Stimulated activated CD8-positive, alpha-beta memory T cell treated with anti-CD3 and anti-CD28 coated beads, Interleukin-4, amount 100 ng/mL, for 4 hours (primary cell): Measurements from ENCODE around the gene PTPRG.
"Not testable (repeated sequence)": the region's sequence is repeated elsewhere in the genome, so short reads cannot be mapped to it uniquely, and the experiment has no call there.

Experiments
- DNase-seq, 2 donors: peaks; one replicate each; pipeline ENCODE4 v3.0.0-alpha.2; 2020; ENCODE audit warnings: low read depth in 2 of 2, low spot score in 1 of 2

Gene PTPRG

DNA sequence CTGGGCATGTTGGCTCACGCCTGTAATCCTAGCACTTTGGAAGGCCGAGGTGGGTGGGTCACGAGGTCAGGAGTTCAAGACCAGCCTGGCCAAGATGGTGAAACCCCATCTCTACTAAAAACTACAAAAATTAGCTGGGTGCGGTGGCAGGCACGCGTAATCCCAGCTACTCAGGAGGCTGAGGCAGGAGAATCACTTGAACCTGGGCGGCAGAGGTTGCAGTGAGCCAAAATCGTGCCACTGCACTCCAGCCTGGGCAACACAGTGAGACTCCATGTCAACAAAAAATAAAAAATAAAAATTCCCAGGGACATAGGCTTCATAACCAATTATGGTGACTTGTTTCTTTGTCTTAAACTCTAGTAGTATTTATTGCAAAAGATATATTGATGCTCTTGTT lies 155.3 kb downstream of the PTPRG start:
- not testable (repeated sequence) for DNase-seq

GRCh38 chr3:61718565-61718964 lies 157.2 kb downstream of the PTPRG start:
- DNase-seq = no peak

- no peak for DNase-seq
Observed at GRCh38 chr3:61719278-61719977, 158.1 kb downstream of the PTPRG start.

DNA sequence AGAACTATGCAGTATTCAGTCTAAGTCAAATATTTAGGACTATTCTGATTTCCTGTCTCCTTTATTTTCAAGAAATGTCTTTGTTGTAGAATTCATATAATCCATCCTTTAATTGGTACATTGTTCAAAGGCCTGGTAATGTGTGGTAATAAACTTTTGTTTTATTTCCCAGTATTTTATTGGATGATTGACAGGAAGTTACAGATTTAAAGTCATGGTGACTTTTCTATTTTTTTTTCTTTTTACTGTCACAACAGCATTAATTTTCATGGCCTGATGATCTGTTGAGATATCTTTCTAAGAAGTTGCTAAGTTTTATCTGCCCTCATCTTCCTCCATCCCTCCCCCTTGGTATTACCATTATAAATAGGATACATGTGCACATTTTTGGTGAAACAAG lies 161.7 kb downstream of the PTPRG start:
- DNase-seq = no peak

DNA sequence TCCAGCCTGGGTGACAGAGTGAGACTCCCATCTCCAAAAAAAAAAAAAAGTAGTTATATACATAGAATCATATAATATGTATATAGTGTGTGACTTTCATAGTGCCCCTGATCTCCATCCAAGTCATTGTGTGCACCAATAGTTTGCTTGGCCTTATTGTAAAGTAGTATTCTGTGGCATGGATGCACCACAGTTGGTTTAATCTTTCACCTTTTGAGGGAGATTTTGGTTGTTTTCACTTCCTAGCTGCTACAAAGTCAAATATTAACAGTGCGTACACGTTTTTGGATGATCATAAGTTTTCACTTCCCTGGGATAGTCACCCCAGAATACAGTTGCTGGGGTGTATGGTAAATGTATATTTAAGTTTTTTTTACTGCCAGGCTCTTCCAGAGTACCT lies 162.8 kb downstream of the PTPRG start:
- DNase-seq = no peak

GRCh38 chr3:61724801-61725200 lies 163.4 kb downstream of the PTPRG start:
- no peak for DNase-seq

DNA sequence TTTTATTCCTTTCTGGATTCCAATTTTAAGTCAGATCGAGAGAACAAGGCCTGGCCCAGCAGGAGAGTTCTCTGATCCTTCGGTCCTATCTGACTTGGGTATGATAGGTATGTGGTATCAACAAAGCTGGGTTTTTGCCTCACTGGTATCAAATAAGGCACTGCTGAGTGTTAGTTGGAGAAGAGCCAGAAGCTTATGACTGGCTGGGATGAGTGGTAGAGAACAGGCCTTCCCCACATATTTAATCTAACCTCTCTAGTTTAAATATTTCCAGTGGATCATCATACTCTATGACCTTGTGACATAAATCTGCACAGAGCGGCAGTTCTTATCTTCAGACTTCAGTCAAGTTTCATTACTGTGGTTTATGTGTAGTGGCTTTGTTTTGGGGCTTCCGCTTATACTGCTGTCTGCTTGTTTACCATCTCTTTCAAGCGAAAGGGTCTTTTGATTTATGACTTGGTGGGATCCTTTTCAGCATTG lies 164.5 kb downstream of the PTPRG start:
- no peak for DNase-seq

DNA sequence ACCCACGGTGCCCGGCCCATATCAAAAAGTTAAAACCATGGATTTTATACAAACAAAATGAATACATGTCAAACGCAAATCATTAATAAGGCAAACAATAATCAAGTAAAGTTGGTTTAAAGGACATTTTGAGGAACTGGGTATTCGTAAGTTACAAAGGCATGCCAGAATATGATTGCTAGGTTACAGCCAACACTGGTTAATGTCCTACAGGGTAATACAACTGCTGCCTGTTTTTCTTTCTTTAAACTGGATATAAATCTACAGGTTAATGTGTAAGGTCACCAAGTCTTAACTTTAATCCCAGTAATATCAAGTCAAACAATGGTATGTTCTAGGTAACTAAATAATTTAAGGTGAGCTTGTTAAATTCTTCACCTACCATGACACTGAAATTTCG lies 166.1 kb downstream of the PTPRG start:
- no peak for DNase-seq

- no peak for DNase-seq
Observed at GRCh38 chr3:61729038-61729634, 167.8 kb downstream of the PTPRG start.

DNA sequence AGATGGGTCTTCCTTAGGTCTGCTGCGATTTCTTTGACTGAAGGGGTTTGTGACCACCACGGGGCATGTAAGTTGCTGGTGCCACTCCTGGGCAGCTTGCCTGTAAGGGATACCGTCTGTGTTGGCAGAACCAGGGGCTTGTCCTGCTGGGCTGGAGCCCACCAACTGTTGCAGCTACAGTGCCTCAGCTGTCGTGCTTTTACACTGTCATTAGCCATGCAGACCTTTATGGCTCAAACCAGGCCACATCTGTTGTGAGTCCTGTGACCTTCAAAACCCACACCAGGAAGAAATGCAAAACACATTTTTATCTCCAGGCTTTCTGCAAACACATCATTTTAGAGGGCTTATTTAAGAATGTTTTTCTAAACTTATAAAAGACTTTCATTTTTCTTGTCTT lies 168.7 kb downstream of the PTPRG start:
- DNase-seq = no peak

GRCh38 chr3:61730577-61731231 lies 169.3 kb downstream of the PTPRG start:
- DNase-seq = no peak

GRCh38 chr3:61733000-61733399 lies 171.6 kb downstream of the PTPRG start:
- DNase-seq = no peak

- no peak for DNase-seq
Observed at GRCh38 chr3:61733876-61734275, 172.5 kb downstream of the PTPRG start.

GRCh38 chr3:61734749-61735686 lies 173.6 kb downstream of the PTPRG start:
- DNase-seq = no peak

- DNase-seq = no peak
Observed at GRCh38 chr3:61736506-61736905, 175.1 kb downstream of the PTPRG start.

DNA sequence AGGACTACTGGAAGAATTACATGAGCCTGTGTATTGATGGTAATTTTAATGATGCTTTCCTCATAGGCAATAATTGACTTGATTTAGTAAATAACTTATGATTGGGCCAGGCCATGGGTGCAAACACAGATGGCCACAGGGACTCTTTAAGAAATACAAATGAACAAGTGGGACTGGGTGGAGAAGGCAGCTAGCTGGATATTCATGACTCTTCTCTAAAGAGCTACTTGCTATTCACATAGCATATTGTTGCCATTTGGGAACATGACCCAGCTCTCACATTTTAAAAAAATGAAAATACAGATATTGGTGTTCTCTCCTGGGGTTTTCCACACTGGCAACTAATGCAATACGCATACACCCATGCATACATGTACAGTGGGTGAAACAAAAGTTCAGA lies 178.3 kb downstream of the PTPRG start:
- DNase-seq = no peak

GRCh38 chr3:61740494-61740893 lies 179.1 kb downstream of the PTPRG start:
- DNase-seq = no peak

- DNase-seq = no peak
Observed at GRCh38 chr3:61741551-61741950, 180.2 kb downstream of the PTPRG start.

DNA sequence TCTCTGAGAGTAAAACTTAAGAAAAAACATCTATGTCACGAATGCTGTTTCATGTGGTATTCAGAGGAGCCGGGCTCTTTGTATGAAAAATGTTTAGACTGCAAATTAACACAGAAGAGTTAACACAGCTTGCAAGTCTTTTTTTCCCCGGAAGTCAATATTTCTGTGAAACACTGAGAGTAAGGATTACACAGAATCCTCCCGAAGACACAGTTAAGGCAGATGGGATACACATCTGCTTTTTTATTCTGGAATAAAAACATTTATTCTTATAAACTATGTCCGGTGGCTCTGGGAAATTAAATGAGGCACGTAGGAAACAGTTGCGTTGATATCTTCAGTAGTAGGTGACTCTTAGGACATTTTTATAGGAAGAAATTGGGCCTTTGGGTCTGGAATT lies 180.6 kb downstream of the PTPRG start:
- DNase-seq = no peak

DNA sequence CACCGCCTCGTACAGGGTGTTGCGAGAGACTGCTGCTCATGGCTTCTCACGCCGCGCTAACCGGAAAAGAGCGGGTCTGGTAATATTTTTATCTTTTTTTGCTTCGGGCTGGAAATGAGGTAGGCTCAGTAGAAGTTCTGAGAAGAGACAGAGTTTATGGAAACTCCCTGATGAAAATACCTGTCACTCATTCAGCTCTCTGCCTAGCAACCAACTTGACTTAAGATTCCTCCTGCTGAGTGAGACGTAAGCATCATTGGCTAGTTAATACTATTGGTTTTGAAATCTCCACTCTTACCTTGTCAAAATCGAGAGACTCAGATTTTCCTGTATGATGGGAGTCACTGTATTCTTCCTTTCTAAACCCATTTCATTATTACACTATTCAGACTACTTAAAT lies 181.7 kb downstream of the PTPRG start:
- no peak for DNase-seq

- no peak for DNase-seq
Observed at GRCh38 chr3:61743686-61744242, 182.4 kb downstream of the PTPRG start.
